ENCODE data around the gene MUSTN1.

MUSTN1 gene

GRCh38 chr3:52831500-52832301 is 3.1 kb downstream of the MUSTN1 start:
- DNase-seq (ENCODE audit: low spot score), result no peak

GRCh38 chr3:52830535-52831258 is 4.1 kb downstream of the MUSTN1 start, which contains the start of gene ITIH4:
TSS of gene ITIH4 (minus strand) at chr3:52830672. CDS start at chr3:52830642, 30 bp downstream.
- DNase-seq (ENCODE audit: low spot score), result no peak

DNA sequence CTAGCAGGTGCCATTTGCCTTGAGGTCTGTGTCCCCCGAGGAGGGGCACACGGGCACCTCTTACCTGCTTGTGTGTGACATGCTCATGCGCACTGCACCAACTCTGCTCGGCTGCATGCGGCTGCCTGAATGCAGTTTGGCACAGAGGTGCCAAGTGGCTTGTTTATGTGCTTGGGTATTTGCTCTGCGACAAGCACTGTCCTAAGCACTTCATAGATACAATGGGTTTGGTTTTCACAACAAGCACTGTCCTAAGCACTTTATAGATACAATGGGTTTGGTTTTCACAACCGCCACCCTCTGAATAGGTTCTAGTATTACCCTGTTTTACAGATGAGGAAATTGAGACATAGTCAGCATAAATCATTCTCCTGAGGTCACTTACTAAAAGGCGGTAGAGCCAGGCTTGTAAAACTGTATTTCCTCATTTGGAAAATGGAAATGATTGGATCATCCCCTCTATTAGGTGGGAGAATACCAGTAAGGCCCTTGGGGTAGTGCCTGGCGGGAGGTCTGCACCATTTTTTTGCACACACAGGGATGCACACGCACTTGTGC is 4.8 kb downstream of the MUSTN1 start:
- no peak for DNase-seq (ENCODE audit: low spot score)

GRCh38 chr3:52829482-52829881 is 5.3 kb downstream of the MUSTN1 start:
- DNase-seq (ENCODE audit: low spot score), result no peak

DNA sequence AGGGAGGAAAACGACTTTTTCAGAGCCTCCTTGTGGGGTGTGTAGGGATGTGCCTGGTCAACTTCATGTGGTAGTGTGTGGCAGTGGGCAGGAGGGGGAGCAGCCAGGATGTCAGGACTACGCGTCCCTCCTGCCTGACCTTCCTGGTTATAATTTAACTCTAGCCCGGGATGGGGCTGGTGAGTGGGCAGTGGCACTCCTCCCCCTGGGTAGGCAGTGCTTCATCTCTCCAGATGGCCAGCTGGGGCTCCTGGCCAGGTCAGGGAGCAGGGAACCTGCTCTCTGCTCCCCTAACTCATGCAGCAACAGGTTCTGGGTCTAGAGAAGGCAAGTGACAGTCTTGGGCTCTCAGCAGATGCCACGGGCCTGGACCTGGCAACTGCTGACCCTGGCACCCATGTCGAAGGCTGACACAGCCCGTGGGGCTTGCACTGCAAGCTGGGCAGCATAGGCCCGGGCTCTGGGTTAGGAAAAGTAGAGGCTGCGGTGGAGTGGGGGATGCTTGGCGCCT is 6.9 kb downstream of the MUSTN1 start:
- DNase-seq (ENCODE audit: low spot score), result peak; percentile 49

DNA sequence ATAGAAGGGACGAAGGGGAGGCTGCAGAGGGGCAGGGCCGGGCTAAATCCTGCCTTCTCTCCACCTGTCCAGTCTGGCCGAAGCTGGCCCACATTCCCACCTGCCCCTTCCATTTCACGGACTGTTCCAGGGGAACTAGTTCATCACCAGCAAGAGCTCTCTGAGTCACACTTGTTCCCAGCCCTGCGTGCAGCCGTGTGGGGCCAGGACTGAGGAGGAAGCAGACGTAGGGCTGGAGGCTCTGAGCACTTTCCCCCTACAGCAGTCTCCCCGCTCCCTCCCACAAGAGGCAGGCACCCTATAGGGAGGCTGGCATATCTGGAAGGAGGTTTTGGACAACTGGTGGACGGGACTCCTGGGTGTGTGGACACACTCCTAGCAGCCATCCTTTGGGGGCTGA is 7.4 kb downstream of the MUSTN1 start:
- no peak for DNase-seq (ENCODE audit: low spot score)

GRCh38 chr3:52824037-52824436 is 10.8 kb downstream of the MUSTN1 start:
- DNase-seq (ENCODE audit: low spot score), result no peak

- DNase-seq (ENCODE audit: low spot score), result no peak
Measured at GRCh38 chr3:52822363-52822762, 12.5 kb downstream of the MUSTN1 start.

DNA sequence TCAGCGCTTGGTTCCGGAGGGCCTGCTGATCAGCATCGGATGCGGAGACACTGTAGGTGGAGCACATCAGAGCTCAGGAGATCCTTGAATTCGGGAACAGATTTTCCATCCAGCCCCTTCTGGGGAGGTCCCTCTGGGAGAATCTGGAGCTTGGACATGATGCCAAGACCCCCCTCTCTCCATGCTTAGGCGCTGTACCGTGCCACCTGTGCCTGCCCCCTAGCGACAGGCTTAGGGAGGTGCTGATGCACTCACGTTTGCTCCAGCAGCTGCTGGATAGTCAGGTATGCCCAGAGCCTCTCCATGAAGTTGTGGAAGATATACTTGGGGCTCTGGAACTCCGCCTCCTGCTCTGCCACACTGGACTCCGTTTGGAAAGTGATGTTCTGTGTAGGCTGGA is 14.1 kb downstream of the MUSTN1 start:
- DNase-seq (ENCODE audit: low spot score), result peak; percentile 36

GRCh38 chr3:52819936-52820335 is 14.9 kb downstream of the MUSTN1 start:
- no peak for DNase-seq (ENCODE audit: low spot score)

DNA sequence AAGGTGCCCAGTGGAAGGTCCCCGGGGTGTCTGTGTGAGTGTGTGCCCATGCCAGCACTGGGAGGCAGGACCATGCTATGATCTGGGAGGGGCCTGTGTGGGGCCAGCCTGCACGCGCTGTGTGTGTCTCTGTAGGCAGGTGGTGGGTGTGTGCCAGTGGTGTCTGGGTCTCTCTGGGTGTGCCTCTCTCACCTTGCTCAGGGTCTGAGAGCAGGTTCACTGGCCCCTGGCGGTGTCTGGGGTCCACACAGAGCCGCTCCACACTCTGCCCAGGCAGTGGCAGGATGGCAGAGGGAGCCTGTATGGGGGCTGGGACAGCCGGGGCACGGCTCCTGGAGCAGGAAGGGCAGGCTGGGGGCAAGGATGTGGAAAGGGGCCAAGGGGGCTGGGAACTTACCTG is 17.0 kb downstream of the MUSTN1 start:
- no peak for DNase-seq (ENCODE audit: low spot score)

GRCh38 chr3:52817221-52817620 is 17.6 kb downstream of the MUSTN1 start:
- DNase-seq (ENCODE audit: low spot score), result no peak

DNA sequence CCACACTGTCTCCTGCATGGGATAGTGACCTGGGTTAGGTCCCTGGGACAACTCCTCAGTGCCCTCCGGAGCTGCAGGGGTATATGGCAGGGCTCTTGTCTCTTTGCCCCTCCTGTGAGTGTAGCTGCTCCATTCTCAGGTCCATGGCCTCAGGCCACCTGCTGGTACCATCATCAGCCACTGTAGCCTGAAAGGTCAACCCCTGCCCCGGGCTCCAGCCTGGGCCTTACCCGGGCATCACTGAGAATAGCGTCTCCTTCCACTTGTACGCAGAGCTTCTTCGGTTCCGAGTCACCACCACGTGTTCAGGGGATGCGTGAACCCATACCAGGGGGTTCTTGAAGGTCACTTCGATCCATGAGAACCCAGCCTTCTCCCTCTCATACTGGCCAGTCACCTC is 18.2 kb downstream of the MUSTN1 start:
- no peak for DNase-seq (ENCODE audit: low spot score)

DNA sequence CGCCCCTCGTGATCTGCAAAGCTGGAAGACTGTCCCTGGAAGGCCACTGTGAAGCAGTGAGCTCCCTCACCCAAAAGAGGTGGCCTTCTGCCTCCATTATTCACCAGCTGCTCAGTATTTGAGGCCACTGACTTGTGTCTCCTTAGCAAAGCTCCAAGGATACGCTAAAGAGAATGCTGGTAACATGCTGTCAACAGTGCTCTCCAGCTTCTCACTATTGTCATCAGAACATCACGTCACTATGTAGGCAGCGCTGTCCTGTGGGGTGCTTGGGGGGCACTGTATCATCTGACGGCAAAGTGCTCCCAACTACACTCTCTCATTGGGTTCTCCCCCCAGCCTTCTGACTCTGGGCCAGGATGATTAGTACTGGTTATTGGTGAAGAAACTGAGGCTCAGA is 18.6 kb downstream of the MUSTN1 start:
- no peak for DNase-seq (ENCODE audit: low spot score)

GRCh38 chr3:52813810-52814209 is 21.0 kb downstream of the MUSTN1 start:
- no peak for DNase-seq (ENCODE audit: low spot score)

GRCh38 chr3:52811452-52812011 is 23.3 kb downstream of the MUSTN1 start:
- peak; percentile 36 for DNase-seq (ENCODE audit: low spot score)

DNA sequence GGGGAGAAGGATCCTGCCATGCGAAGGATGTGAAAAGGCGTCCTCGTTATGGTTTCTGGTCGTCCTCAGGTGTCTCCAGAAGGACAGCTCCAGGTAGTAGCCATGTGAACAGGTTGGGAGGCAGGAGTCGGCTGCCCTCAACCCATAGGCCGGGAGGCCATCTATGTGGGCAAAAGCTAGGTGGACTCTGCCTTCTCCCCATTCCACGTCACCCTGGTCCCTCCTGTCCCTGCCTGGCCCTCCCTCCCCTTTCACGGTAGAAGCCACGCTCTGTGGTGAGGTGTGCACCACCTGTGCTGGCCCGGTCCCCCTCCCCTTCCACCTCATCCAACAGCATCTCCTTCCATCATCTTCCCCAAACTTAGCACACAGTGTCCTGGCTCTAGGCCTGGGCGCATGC is 23.9 kb downstream of the MUSTN1 start:
- no peak for DNase-seq (ENCODE audit: low spot score)

- no peak for DNase-seq (ENCODE audit: low spot score)
Measured at GRCh38 chr3:52809662-52810377, 25.0 kb downstream of the MUSTN1 start.

GRCh38 chr3:52809149-52809548 is 25.7 kb downstream of the MUSTN1 start:
- DNase-seq (ENCODE audit: low spot score), result no peak

DNA sequence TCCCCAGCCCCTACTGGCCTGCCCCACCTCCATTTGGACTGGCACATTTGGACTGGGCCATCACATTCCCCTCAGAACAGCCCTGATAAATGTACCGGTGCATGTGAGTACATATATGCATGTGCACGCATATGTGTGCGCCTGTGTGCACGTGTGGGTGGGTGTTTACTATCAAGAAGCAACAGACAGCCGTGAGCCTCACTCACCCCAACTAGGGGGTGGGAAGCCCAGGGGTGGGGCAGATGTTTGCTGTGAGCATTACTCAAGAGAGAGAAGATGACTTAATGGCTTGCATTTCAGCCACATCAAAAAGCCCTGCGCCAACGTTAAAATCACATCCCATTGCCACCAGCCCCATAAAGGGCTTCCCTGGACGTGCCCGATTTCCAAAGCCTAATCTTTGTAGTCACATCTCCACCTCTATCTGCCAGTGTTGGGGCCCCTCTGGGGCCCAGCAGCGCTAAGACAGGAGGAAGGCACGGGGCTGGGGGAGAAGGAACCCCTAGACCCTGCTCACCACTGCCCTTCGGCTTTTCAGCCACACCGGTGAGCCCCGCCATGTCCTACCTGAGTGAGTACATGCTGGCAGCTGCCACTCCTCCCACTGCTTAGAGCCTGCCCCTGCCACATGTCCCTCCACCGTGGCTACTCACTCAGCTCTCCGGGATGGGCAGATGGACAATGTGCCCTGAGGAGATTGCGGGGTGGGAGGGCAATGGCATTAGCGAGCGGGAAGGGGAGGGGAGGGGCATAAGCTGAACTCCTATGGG is 29.4 kb downstream of the MUSTN1 start:
- no peak for DNase-seq (ENCODE audit: low spot score)

GRCh38 chr3:52801839-52802238 is 33.0 kb downstream of the MUSTN1 start:
- DNase-seq (ENCODE audit: low spot score), result no peak

Measured in HuH-7.5 (cell line).